GM18873 (cell line): ENCODE data around the gene SMIM22.

Experiments used
- ATAC-seq: cut with Tn5 transposase; IDR thresholded peaks from one replicate; pipeline ENCODE4 v1.9.1; 2021; ENCODE audit warnings: mild to moderate bottlenecking, moderate library complexity, moderate number of reproducible peaks; ENCODE audit not compliant: unreplicated experiment, low FRiP score

SMIM22 gene

DNA sequence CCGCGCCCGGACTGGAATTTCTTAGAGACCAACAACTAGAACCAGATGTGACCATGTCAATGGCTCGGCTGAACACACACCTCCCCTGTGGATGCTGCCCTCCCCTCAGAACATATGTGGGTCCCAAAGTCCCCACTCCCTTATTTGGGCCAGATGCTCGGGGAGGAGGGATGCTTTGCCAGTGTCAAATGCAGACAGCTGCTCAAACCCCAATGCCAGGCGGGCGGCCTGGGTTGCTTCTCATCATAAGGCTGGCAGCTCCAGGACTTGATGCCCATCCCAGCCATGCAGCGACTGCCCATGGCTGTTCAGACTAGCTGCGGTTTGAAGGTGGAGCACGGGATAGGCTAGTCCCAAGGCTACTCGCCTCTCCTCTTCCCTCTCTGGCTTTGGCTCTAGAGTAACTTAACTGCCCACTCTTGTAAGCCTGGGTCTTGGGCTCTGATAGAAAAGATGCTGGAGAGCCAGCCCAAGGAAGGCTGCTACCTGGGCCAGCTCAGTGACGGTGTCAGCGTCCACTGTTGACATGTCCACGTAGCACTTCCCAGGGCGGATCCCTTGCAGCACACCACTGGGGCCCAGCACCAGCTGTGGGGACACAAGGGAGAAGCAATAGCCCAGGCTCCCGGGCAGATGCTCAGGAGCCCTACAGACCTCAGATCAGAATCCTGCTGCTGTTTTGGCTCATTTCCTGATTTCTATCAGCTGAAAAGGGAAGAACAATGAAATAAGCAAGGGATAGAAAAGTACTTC, 18.3 kb downstream of the SMIM22 start:
- no peak for ATAC-seq

DNA sequence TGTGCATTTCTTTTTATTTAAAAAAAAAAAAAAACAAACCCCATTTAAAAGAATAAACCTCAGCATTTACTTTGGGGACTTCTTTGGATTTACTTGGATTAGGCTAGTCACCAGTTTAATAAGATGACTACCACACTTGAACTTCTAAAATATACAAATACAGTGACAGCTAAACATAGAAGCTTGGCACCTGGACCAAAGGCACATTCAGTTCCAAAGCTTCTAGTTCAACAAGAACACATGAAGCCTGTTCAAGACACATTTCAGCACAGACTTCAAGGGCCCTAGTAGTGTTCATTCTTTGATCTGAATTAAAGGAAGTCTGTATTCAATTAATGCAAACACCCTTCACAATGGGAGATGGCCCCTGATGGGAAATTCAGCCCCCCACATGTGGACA, 18.9 kb downstream of the SMIM22 start:
- no peak for ATAC-seq

DNA sequence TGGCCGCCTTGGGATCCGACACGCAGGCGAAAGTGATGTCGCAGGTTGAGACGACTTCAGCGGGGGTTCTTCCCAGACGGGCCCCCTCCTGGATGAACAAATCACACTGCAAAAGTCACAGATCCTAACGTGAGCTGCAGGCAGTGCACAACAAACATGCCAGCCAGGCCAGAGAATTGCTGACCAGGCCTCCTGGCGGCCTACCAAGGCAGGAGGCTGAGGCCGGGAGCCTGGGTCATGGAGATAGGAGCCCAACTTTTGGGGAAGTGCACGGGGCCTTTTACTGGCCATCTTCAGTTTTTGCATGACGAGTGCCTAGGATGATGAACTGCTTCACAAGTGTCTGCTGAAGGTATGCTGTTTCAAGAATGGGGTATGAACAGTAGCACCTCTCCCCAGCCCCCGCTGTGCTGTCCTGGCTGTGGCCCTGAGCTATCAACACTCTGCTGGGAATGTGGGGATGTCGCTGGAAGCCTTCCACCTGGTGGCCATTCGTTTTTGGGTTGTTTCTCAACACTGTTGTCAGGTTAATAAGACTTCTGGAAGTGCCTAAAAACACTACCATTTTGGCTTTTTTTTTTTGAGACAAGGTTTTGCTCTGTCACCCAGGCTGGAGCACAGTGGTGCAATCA, 19.5 kb downstream of the SMIM22 start:
- no peak for ATAC-seq

DNA sequence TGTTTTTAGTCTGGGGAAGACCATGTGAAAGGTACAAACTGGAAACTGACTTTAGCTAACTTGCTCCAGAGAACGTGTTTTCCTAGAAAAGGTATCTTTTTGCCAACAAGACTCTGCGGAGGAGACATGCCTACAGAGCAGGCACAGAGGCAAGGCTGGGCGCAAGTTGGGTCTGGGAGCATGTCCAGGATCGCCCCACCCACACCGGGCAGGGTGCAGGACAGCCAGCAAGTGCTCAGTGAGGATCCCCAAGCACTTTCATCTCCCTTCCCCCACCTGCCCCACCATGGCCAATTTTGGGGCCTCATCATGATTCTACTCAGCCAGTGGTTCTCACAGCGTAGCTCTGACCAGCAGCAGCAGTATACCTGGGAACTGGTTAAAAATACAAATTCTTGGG, 25.5 kb downstream of the SMIM22 start:
- ATAC-seq: no peak

DNA sequence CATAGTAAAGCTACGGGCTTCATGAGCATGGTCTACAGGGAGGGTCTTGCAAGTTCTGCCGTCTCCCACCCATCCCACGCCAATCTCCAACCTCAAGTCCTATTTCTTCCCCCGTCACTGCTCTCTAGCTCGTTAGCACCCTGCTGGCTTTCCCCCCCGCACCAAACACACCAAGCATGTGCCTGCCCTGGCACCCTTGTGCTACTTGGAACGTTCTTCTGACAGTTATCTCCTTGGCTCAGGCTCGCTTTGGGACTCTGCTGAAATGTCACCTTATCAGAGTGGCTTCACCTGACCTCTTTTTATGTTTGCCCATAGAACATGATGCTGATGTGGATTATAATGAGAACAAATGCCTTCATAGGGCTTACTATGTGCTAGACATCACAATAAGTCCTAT, 30.0 kb downstream of the SMIM22 start:
- ATAC-seq: no peak

DNA sequence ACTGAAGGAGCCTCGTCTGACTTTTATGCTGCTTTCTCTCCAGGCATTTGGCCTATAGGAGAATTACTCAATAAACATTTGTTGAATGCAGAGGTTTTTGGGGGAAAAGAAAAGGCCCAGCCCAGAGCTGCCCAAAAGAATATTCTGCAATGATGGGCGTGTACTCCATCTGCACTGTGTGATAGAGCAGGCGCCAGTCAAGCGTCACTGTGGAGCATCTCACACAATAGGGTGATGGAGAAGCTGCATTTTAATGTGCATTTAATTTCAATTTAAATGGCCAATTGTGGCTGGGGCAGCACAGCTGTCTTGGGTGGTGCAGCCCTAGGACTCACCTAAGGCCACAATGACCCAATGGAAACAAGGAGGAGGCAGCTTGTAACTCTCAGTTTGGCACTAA, 31.4 kb downstream of the SMIM22 start:
- no peak for ATAC-seq

DNA sequence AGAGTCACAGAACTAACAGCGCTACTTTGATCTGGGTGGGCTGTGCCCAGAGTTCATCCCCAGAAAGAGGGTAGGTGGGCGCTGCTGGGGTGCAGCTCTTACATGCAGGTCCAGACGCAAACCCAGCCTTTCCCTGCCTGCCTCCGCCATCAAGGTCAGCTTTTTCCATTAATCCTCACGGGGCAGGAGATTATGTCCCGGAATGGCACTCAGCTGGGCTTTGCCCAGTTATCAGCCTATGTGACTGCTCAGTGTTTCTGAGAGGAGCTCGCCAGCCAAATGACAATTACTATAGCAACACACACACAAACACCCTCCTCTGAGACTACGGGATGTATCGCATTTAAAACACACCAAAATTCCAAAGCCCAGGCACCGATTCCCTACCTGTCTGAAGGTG, 31.8 kb downstream of the SMIM22 start:
- ATAC-seq: no peak

DNA sequence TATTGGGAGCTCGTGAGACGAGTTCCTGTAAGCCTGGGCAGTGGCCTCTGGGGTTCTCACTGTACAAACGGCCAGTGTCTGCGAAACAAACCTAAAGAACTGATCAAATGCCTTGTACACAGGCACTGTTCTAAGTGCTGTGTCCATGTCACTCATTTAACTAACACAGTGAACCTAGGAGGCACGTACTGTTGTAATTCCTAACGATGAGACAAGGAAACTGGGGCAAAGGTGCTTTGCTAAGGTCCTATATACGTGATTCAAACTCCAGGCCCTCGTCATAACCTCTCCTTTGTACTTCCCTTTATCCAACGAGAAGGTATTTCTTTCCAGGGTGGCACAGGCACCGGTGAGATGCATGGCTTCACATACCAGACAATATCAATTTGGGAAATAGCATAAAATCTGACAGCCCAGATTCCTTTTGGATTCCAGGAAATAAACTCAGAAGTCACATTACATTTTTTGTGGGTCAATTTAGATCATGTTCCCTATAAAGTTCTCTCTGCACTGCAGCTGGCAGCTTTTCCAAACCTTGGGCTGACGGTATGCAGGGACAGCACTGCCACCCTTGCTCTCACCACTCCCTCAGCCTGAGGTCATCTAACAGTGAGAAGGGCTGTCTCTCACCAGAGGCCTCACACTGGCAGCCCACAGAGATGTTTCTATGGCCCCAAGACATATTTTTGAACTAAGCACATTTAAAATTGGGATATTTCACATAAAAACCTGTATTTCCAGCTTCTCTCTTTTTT, 33.6 kb downstream of the SMIM22 start:
- ATAC-seq: no peak

DNA sequence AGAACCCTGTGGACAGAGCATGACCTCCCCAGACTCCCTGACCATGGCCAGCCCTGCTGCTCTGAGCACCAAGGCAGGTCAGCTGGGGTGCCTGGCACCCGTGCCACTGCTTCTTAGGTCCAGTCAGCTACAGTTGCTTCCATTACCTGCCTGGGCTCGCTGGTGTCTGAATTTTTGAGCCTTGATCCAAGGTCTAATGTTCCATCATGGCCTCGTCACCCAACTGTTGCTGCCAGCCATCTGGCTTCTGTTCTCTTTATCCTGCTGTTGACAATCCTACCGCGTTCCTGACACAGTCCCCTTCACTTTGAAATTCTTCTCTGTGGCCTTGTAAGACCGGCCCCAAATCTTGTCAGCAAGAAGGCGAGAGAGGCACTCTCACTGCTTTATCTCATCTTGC, 35.2 kb downstream of the SMIM22 start:
- ATAC-seq: no peak

DNA sequence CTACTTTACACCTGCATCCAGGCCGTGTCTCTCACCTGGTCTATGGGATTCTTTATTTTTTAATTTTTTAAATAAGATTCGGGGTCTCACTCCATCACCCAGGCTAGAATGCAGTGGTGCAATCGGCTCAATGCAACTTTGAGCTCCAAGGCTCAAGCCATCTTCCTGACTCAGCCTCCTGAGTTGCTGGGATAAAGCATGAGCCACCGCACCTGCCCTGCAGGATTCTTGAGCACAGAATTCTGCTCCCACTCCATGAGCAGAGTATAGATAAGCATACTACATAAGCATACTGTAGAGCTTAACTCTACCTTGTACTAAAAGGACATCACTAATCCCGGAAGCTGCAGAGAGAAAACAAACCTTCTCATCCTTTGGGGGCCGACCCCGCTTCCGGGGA, 36.4 kb downstream of the SMIM22 start:
- no peak for ATAC-seq

DNA sequence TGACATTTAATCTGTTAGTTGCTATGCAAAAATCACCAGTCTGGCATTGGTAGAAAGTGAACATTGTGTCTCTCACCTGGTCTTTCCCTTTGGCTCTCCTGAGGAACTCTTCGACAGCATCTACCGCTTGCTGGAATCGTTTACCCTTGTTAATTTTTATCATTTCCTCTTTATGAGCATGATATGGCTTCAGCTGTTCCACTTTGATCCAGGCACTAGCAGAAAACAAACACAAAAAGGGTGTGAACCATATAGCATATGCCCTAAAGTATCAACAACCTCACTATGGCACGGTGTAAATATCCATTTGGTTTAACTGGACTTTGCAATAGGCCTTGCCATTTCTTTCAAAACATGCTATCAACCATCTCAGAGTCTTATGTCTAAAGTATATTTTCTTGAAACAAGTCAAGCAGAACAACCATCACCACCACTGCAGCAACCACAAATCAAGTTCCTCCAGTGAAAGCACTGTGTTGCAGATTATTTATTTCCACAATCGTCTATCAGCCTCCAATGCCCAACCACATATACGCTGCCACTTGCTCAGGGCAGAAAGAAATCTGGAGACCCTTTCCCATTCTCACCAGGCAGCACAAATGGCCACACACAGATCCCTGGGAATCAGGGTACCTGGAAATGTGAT, 37.7 kb downstream of the SMIM22 start:
- no peak for ATAC-seq

DNA sequence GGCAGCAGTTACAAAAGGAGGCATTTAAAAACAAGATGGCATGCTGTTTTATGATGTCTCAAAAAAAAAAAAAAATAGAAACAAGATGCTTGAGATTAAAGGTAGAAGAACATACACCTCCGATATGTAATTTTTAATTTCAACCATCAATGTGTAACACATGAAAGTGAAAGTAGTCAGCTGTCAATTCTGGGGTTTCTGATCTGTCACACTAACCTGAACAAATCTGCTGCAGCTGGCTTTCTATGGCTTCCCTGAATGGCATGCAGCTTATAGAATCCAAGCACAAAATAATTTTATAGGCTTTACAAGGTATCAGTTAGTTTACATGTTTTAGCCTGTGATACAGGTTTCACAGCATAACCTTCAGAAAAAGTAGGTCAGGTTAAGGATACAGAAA, 38.4 kb downstream of the SMIM22 start:
- no peak for ATAC-seq

DNA sequence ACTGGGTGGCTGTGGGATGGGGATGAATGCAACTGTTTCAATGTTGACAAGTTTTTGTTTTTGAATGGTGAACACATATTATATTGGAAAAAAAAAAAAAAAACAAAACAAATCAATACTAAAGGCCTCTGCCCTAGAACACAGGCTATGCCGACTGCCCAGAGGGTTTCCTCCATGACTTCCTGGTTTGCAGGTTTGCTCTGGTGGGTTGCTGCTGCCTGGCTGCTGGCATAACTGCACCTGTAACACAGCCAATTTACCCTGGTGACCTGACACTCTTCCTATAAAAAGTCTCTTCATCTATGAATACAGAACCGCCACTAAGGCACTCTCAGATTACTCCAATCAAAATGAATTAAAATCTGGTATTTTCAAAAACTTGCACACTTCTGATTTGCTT, 41.6 kb downstream of the SMIM22 start:
- ATAC-seq: no peak

DNA sequence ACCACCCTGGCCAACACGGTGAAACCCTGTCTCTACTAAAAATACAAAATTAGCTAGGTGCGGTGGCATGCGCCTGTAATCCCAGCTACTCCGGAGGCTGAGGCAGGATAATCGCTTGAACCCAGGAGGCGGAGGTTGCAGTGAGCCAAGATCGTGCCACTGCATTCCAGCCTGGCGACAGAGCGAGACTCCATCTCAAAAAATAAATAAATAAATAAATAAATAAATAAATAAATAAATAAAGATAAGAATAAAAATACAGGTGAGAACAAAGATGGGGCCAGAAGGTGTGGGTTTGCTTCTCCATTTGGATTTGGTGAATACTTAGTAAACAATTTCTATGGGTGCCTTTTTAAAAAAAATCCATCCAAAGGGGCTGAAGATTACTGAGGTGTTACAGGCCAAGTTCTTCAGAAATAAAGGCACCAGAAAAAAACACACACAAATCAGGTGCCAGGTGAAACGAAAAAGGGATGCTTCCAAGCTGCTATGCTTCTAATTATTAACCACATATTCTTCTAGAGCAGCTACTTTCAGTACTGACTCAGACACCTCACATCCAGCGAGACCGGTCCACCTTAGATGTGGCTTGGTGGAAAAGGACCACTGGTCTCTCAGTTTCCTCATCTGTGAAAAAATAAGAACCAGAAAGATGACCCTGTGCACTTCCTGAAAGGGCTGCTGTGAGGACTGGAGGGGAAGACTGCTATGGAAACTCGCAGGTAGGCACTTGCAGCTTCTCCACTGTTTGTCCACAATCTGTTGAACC, 42.7 kb downstream of the SMIM22 start:
- ATAC-seq: no peak

DNA sequence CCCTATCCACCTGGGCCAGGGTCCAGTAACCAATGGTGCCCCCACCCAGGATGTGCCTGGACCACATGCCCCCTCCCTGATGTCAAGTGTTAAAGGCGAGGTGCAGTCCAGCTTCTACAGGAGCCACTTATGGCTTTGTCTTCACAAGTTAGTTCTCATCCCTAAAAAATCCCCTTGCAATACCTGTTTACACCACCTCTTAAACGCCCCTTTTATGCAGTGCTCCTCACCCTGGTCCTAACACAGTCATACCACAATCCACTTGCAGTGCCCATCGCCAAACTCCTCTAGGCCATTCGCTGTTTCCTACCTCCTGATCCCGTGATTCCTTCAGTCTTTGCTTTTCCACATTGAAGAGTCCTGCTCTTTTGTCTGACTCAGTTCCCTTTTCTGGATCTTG, 44.8 kb downstream of the SMIM22 start:
- ATAC-seq: no peak

DNA sequence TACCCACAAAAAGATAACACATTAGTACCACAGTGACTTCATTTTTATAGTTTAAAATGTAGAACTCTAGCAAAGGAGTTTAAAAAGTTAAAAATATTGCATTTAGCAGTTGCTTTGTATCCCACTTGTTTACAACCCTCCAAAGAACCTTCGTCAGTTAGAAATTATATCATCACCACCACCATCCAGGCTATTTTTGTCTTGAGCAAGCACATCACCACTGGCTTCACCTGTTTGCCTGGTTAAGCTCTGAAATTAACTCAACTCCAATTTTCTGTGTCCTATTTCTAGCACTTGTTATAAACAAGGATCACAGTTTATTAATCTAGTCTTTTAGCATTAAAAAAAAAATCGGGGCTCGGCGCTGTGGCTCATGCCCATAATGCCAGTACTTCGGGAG, 45.8 kb downstream of the SMIM22 start:
- no peak for ATAC-seq
